Stimulated activated CD4-positive, alpha-beta T cell treated with anti-CD3 and anti-CD28 coated beads, Interleukin-1b, Interleukin-23, amount 100 ng/mL, for 48 hours (primary cell): ENCODE results near the gene KRTAP4-16.
"Not testable (repeated sequence)": the region's sequence is repeated elsewhere in the genome, so short reads cannot be mapped to it uniquely, and the experiment has no call there.

Experiments
- DNase-seq: peaks from one replicate; pipeline ENCODE4 v3.0.0-alpha.2; 2020

The KRTAP4-16 gene

DNA sequence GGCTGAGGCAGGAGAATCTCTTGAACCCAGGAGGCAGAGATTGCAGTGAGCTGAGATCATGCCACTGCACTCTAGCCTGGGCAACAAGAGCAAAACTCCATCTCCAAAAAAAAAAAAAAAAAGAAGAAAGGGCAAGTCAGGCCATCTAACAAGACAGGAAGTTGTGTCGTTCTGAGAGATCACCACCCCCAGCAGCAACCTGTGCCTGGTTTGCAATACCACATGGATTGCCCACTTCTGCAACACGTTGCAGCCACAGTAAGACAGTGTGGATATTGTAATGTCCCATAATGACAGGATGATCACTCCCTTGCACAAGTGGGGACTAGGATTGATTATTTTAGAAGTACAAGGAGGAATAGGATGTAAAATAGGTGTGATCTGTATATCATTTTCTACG lies 33.0 kb downstream of the KRTAP4-16 start:
- no peak for DNase-seq

DNA sequence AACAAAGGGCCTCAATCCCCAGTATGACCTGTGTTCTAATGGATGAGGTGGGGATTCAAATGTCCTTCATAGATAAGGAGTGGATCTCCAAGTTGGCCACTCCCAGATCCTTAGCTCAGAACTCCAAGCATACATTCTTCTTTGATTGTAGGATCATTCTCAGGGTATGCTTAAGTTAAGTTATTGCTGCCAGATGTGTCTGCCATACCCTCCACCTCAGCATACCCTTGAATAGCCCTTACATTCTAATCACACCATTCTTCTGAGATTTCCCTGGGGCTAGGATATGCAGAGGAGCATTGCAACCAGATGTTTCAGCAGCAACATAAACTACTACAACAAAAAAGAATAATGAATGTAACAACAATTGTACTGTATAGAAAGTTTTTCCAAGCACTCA lies 34.7 kb downstream of the KRTAP4-16 start:
- DNase-seq = no peak

DNA sequence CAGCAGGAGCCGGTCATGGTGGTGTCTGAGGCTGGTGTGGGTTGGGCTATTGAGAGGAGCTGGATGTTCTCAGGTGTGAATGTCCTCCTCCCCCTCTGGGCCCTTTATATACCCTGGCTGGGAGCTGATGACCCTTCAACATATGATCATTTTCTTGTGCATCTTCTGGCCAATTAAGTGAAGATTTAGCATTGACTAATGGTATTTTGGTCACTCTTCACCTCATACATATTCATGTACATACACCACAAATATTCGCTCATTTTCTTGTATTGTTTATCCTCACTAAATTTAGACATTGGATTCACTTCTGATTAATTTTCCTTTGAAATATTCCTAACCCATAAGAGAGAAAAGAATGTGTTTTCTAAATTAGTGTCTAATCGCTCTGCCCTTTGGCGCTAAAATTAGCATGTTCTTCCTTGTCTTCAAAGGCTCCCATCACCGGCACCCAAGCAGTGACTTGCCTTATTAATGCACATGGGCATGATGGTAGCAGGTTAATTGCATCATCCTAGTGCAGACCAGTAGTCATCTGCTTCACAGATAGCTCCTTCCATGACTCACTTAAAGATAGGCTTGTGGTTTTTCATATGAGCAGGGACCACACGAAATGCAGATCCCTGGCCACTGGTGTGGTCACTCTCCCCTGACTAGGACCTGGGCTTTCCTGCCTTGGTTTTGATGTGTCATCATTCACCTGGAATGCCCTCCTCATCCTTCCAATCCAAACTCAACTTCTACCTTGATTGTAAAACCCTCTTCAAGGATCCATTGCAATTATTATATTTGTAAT lies 36.0 kb downstream of the KRTAP4-16 start, which contains the start of gene KRTAP2-4:
Gene KRTAP2-4 (minus strand): TSS at position 51 of the 796 bp plus-strand sequence. CDS start 34 bp downstream, at position 17.
- no peak for DNase-seq

DNA sequence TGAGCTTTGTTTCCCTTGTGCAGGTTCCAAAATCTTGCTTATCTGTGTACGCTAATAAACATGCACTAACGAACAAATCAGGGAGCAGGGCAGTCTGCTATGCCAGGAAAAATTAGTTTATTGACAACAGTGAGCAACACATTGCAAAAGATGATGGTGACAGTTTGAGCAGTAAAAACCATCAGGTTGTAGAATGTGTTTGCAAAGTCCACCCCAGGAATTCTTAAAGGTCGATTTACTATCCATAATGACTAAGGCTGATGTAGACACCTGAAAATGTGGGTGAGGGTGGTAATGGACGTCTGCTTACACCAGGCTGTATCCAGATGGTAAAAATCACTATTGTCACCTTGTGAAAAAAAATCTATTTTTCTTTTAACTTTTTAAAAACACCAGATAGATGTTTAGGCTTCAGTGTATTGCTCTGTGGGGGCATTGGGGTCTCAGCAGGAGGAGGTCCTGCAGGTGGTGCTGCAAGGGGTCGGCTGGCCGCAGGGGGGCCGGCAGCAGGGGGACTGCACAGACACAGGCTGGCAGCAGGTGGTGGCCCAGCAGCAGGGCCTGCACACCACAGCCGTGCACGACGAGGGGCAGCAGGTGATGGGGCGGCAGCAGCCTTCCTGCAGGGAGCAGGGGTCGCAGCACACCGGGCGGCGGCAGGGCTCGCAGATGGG lies 36.9 kb downstream of the KRTAP4-16 start:
- not testable (repeated sequence) for DNase-seq

DNA sequence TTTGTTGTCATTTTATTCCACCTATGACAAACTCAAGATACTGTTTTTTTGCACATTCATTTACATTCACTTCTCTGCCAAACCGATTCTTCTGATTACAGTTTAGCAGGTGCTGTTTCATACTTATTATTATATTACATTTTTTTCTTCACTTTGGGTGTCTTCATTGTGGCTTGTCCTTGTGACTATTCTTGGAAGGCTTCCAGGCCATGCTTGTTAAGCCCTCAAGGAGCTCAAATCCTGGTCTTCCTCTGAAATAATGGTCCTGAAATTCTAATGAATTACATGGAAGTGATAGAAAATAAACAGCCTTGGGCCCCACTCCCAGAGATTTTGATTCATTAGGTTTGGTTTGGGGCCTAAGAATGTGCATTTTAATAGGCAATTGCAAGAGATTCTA lies 37.7 kb downstream of the KRTAP4-16 start:
- no peak for DNase-seq

DNA sequence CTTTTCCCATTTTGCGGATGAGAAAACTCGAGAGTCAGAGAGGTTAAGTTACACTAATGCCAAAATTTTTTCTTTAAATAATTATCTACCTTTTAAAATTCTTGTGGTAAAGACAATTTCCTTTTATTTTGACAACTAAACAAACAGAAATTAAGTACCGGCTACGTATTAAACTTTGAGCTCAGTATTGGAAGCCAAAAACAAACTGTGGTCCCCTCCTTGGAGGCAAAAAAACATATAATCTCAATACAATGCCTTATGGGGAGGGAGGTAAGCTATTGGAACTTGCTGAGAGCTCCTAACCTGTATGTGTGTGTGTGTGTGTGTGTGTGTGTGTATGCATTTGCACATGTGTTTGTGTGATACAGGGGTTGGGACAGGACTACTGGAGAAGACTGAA lies 38.6 kb downstream of the KRTAP4-16 start:
- no peak for DNase-seq

DNA sequence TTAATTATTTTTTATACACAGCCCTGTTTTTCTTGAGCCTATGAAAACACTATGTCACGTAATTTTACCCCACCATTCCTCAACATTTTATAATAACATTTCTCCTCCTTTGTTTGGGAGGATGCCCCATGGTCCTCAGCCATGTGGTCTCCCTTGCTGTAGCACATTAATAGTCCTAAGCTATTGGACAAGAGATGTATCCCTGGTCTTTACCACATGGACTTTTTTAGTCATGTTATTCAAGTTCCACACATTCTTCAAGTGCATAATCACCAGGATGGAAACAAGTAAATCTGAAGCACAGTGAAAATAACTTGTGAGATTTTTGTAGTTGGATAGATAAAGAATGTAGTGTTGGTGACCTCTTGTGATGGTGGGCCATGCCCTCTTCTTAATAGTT lies 40.0 kb downstream of the KRTAP4-16 start:
- DNase-seq = no peak

DNA sequence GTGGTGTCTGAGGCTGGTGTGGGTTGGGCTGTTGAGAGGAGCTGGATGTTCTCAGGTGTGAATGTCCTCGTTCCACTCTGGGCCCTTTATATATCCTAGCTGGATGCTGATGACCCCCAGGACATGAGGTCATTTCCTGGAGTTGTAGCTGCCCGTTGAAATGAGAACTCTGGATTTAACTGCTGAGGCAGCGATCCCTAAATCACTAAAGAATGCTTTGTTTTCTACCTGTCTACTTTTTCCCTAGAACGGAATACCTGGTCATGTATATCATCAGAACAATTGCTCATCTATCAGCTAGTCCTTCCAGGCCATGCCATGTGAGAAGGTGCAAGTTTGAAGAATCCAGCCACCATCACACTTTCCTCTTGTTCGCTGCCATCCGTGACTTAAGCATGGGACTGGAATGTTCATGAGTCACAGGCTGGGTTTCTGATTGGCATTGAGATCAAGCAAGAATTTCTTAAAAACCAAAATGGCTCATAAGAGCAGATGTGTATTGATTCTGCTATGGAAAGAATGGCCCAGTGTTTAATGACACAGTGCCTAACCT lies 41.9 kb downstream of the KRTAP4-16 start, which contains the start of gene KRTAP2-3:
Gene KRTAP2-3 (minus strand): TSS at position 63 of the 553 bp plus-strand sequence. CDS start 64 bp downstream, outside the sequence.
- DNase-seq = no peak

DNA sequence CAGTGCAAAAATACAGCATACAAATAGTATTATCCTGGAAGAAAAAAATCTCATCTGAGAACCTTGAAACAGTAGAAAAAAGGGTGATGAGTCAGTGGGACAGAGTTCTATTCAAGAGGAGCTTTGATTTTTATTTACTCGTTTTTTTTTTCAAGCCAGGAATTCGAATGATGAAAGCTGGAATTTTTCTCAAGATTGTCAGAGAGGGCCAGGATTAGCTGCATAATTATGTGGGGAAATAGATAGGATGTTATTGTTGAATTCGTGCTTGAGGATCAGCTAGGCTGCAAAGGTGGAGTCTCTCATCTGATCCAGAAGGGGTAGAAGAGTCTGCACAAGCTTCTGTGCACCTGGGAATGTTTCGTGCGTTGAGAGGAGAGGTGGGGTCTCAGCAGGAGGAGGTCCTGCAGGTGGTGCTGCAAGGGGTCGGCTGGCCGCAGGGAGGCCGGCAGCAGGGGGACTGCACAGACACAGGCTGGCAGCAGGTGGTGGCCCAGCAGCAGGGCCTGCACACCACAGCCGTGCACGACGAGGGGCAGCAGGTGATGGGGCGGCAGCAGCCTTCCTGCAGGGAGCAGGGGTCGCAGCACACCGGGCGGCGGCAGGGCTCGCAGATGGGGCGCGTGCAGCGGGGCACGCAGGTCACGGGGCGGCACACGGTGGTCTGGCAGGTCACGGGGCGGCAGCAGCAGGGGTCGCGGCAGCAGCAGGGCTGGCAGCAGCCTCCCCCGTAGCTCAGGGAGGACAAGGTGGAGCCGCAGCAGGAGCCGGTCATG lies 42.5 kb downstream of the KRTAP4-16 start:
- not testable (repeated sequence) for DNase-seq

DNA sequence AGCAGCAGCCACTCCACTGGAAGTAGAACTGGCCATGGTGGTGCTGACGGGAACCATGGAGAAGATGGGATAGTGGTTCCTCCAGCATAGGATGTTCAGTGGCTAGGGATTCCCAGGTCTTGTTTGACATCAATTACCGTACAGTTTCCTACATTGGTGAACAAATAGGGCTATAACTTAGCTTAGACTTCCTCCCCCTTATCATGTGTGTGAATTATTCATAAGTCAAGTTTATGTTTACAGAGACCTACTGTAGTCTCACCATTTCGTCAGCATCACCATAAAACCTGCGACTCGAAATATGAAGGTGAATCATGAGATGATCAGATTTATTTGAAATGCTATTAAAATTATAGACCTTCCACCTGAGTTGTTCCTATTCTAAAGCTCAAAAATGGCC lies 43.3 kb downstream of the KRTAP4-16 start:
- DNase-seq = no peak

DNA sequence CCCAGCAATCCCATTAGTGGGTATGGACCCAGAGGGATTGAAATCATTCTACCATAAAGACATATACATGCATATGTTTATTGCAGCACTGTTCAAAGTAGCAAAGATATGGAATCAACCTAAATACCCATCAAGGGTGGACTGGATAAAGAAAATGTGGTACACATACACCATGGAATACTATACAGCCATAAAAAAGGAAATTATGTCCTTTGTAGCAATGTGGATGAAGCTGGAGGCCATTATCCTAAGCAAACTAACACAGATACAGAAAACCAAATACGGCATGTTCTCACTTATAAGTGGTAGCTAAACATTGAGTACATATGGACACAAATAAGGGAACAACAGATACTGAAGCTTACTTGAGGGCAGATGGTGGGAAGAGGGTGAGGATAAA lies 44.5 kb downstream of the KRTAP4-16 start:
- DNase-seq = no peak

DNA sequence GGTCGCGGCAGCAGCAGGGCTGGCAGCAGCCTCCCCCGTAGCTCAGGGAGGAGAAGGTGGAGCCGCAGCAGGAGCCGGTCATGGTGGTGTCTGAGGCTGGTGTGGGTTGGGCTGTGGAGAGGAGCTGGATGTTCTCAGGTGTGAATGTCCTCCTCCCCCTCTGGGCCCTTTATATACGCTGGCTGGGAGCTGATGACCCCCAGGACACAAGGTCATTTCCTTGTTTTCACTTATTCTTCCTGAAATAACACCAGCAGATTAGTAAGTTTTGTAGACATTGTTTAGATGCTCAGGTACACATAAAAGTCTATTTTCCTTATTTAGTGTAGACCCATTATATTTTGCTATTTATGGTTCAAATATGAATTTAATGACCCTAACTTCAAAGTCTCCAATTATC lies 46.9 kb downstream of the KRTAP4-16 start, which contains the start of gene KRTAP2-2:
Gene KRTAP2-2 (minus strand): TSS at position 101 of the 400 bp plus-strand sequence. CDS start 19 bp downstream, at position 82.
- DNase-seq = not testable (repeated sequence)

DNA sequence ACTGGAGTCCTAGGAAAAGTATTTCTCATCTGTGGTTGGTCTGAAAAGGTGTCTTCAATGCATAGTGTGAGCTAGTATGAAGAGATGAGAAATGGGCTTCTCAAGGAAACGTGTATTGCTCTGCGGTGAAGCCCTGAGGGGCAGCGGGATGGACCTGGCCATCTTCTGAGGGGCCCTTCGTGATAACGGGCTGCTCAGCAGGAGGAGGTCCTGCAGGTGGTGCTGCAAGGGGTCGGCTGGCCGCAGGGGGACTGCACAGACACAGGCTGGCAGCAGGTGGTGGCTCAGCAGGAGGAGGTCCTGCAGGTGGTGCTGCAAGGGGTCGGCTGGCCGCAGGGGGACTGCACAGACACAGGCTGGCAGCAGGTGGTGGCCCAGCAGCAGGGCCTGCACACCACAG lies 47.5 kb downstream of the KRTAP4-16 start:
- DNase-seq = not testable (repeated sequence)

DNA sequence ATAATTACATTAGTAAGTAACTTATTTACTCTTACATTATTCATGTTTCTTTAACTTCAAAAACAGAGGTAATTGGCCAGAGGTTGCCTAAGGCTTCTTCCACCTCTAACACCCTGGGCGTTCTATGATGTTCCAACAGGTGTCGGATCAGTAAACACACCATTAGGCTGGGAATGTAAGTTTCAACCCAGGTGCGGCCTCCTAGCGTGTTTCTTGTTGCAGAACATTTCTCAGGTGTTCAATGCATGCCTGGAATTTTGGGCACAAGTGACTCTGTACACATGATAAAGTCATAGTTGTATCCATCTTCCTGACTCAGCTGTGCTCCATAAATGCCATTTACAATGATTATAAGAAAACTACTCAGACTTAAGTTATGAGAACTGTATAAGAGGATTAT lies 48.0 kb downstream of the KRTAP4-16 start:
- DNase-seq = no peak

DNA sequence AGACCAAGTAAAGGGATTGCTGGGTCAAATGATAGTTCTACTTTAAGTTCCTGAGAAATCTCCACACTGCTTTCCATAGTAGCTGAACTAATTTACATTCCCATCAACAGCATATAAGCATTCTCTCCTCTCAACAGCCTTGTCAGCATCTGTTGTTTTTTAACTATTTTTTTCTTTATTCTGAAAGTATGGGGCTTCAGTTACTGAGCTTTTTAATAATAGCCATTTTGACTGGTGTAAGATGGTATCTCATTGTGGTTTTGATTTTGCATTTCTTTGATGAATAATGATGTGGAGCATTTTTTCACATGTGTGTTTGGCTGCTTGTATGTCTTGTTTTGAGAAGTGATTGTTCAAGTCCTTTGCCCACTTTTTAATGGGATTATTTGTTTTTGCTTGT lies 49.4 kb downstream of the KRTAP4-16 start:
- DNase-seq = no peak
